WERI-Rb-1 (cell line): ENCODE results near the gene ETFDH.
A peak's percentile ranks its signal among the peaks of the same experiment; 100 is the strongest.

Experiments used
- DNase-seq: peaks from one replicate; pipeline ENCODE4 v3.0.0-alpha.2; 2020
- H3K27ac ChIP-seq: fragments of 250-450 bp; sonication (Bioruptor Pico); 2 replicates; pipeline ENCODE4 v1.5.1; 2020; ENCODE audit warnings: mild to moderate bottlenecking, moderate library complexity
- H3K27me3 ChIP-seq: fragments of 250-450 bp; sonication (Bioruptor Pico); 2 replicates; pipeline ENCODE4 v1.5.1; 2021; ENCODE audit warnings: mild to moderate bottlenecking, low read depth, moderate library complexity; ENCODE audit not compliant: insufficient read depth, severe bottlenecking
- H3K36me3 ChIP-seq: fragments of 250-450 bp; sonication (Bioruptor Pico); 2 replicates; pipeline ENCODE4 v1.5.1; 2020; ENCODE audit warnings: mild to moderate bottlenecking, moderate library complexity
- H3K4me3 ChIP-seq: 2 replicates; pipeline ENCODE4 v1.5.1; 2011; ENCODE audit warnings: low read depth, mild to moderate bottlenecking, control low read depth, low read length
- H3K9me3 ChIP-seq: fragments of 250-450 bp; sonication (Bioruptor Pico); 2 replicates; pipeline ENCODE4 v1.5.1; 2021; ENCODE audit warnings: mild to moderate bottlenecking, moderate library complexity; ENCODE audit not compliant: severe bottlenecking
- CTCF ChIP-seq: IDR thresholded peaks from 2 replicates; pipeline ENCODE4 v1.5.1; 2011; ENCODE audit warnings: low read depth, mild to moderate bottlenecking, control low read depth, inconsistent platforms, low read length

The ETFDH gene

GRCh38 chr4:158671915-158672806, at the start of gene ETFDH:
TSS of gene ETFDH (plus strand) at chr4:158672296. CDS start at chr4:158672457, 161 bp downstream.
- peak within 1 kb of the TSS; percentile 77 for H3K4me3 ChIP-seq
- peaks cover 27% of the 10 kb centered on the region for H3K36me3 ChIP-seq
- H3K27me3 ChIP-seq = no peaks in the 10 kb centered on the region
- no peaks in the 10 kb centered on the region for H3K9me3 ChIP-seq
- peak within 1 kb of the TSS; percentile 95 for H3K27ac ChIP-seq
- DNase-seq = peak; percentile 100
- TF ChIP-seq CTCF = peak; percentile 90

DNA sequence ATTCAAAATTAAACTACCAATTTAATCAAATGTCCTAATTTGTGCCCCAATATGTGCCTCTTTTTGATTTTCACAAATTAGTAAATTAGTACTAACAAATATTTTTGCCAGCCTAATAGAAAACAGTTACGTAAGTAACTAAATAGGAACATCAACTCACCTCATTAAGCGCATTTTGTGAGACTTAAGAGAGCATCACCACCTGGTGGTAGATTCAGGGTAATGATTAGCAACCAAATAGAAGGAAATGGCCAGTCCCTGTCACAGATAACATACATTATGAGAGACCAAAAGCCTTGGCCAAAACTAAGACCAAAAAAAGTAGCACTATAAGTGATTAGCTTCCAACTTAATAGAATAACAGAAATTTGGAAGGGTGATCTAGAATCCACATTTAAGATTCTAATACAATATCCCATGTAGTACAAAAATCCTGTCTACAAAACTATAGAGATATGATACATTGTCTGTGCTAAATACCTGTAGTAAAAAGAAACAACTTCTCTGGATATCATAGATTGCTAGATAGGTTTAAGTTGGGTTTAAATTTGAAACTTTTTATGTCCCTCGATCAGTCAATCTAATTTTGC, 47.1 kb upstream of the ETFDH start:
- TF ChIP-seq CTCF = peak; percentile 65
- no peaks in the 10 kb centered on the region for H3K36me3 ChIP-seq
- no peaks in the 10 kb centered on the region for H3K9me3 ChIP-seq
- H3K27ac ChIP-seq = no peak overlapping the region
- no peak overlapping the region for H3K4me3 ChIP-seq
- no peaks in the 10 kb centered on the region for H3K27me3 ChIP-seq
- DNase-seq = no peak

DNA sequence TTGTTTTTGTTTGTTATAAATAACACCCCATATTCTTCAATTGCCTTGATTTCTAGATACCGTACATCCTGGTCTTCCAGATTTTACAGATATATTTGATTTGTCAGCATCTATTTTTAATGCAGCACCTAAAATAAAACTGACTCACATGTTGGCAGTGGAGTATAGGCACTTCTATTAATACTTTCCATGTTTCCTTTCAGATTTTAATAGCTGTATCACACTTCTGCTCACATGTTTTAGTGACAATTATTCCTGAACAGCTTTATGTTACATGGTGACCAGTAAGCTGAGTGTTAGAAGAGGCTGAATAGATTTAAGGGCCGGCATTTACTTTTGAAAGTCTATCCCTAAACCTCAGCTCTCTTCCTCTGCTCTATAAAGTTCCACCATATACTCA, 46.6 kb upstream of the ETFDH start:
- Histone ChIP-seq H3K9me3 (no peaks in the 10 kb centered on the region), H3K27me3 (no peaks in the 10 kb centered on the region), H3K27ac (no peak overlapping the region), H3K36me3 (no peaks in the 10 kb centered on the region), H3K4me3 (no peak overlapping the region)
- TF ChIP-seq CTCF = no peak
- no peak for DNase-seq

DNA sequence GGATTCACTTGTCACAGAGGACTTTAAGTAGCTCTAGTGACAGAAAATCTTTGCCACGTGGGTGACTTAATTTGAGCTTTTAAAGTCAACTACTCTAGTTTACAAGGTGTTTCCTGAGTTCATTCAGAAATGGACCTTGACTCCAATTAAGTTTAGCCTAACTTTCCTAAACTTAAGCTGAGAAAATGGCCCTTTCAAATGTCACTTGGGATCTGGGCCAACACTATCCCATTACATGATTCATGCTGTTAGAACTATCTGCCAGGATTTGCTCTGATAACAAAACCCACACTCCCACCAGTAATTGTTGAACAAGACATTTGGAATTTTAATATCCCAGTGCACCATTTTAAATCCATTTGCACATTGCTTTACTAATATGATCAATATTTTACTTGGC, 41.2 kb upstream of the ETFDH start:
- H3K4me3 ChIP-seq = no peak overlapping the region
- no peaks in the 10 kb centered on the region for H3K9me3 ChIP-seq
- H3K36me3 ChIP-seq = no peaks in the 10 kb centered on the region
- no peak for DNase-seq
- no peaks in the 10 kb centered on the region for H3K27me3 ChIP-seq
- H3K27ac ChIP-seq = no peak overlapping the region
- no peak for TF ChIP-seq CTCF

GRCh38 chr4:158636619-158637018, 35.5 kb upstream of the ETFDH start:
- DNase-seq = no peak
- no peak overlapping the region for H3K27ac ChIP-seq
- H3K4me3 ChIP-seq = no peak overlapping the region
- no peaks in the 10 kb centered on the region for H3K27me3 ChIP-seq
- TF ChIP-seq CTCF = no peak
- H3K9me3 ChIP-seq = no peaks in the 10 kb centered on the region
- no peaks in the 10 kb centered on the region for H3K36me3 ChIP-seq
